H1 (cell line): Measurements from ENCODE around the gene PARP14.

Experiments
- CHD1 ChIP-seq: IDR thresholded peaks from 2 replicates; pipeline ENCODE4 v1.6.1; 2012; ENCODE audit warnings: low read depth, low read length, improper control_type of control experiment
- CREB1 ChIP-seq: IDR thresholded peaks from 2 replicates; pipeline ENCODE4 v1.6.1; 2012; ENCODE audit warnings: inconsistent platforms
- POLR2A ChIP-seq, 2 experiments: IDR thresholded peaks; 1 replicate in 1 of 2; 2 replicates in 1 of 2; pipeline ENCODE4 v1.6.1; 2011; ENCODE audit warnings: low read depth in 2 of 2, low read length in 2 of 2, mild to moderate bottlenecking in 2 of 2; ENCODE audit errors: control extremely low read depth in 1 of 2
- TEAD4 ChIP-seq: IDR thresholded peaks from 2 replicates; pipeline ENCODE4 v1.6.1; 2012; ENCODE audit warnings: low read depth, low read length, inconsistent platforms, mixed read lengths
- ZNF274 ChIP-seq: IDR thresholded peaks from 2 replicates; pipeline ENCODE4 v1.7.0; 2012; ENCODE audit warnings: low read length, borderline replicate concordance; ENCODE audit errors: extremely low read depth

- TF ChIP-seq CHD1 (no peak), ZNF274 (no peak), POLR2A (IDR thresholded peaks at IDR 0.05; ENCODE audit: control extremely low read depth in 1 of 2, low read depth in 2 of 2, low read length in 2 of 2) (no peak), TEAD4 (no peak), CREB1 (no peak)
Measured at GRCh38 chr3:122745369-122746021, 64.9 kb downstream of the PARP14 start.
